KMS-11 (cell line): ENCODE data around the gene PRDM15.

Experiments used
- H2AFZ ChIP-seq: fragments of 200-600 bp; sonication (generic); 2 replicates; pipeline ENCODE4 v1.6.1; 2016; ENCODE audit warnings: antibody characterized with exemption, mixed run types, low read depth
- H3K27ac ChIP-seq: fragments of 200-600 bp; sonication (generic); 2 replicates; pipeline ENCODE4 v1.6.1; 2016; ENCODE audit warnings: mild to moderate bottlenecking, mixed run types
- H3K27me3 ChIP-seq: fragments of 200-600 bp; sonication (generic); 2 replicates; pipeline ENCODE4 v1.6.1; 2017; ENCODE audit warnings: mild to moderate bottlenecking, low read depth, mixed run types, moderate library complexity; ENCODE audit not compliant: insufficient read depth
- H3K36me3 ChIP-seq: fragments of 200-600 bp; sonication (generic); 2 replicates; pipeline ENCODE4 v1.6.1; 2017; ENCODE audit warnings: mild to moderate bottlenecking, mixed run types; ENCODE audit not compliant: insufficient read depth
- H3K4me1 ChIP-seq: fragments of 200-600 bp; sonication (generic); 2 replicates; pipeline ENCODE4 v1.6.1; 2016; ENCODE audit warnings: mild to moderate bottlenecking, low read depth, mixed run types; ENCODE audit not compliant: poor library complexity, severe bottlenecking
- H3K4me2 ChIP-seq: fragments of 200-600 bp; sonication (generic); 2 replicates; pipeline ENCODE4 v1.7.0; 2016; ENCODE audit warnings: mild to moderate bottlenecking, mixed run types
- H3K4me3 ChIP-seq: fragments of 200-600 bp; sonication (generic); IDR thresholded peaks from 2 replicates; pipeline ENCODE4 v1.6.1; 2017; ENCODE audit warnings: low read depth, low read length, mixed read lengths; ENCODE audit not compliant: insufficient read depth
- H3K79me2 ChIP-seq: fragments of 200-600 bp; sonication (generic); 2 replicates; pipeline ENCODE4 v1.6.1; 2016; ENCODE audit warnings: low read depth, mixed run types; ENCODE audit not compliant: insufficient read depth
- H3K9ac ChIP-seq: fragments of 200-600 bp; sonication (generic); 2 replicates; pipeline ENCODE4 v1.6.1; 2016; ENCODE audit warnings: mild to moderate bottlenecking, mixed run types
- H4K20me1 ChIP-seq: fragments of 200-600 bp; sonication (generic); 2 replicates; pipeline ENCODE4 v1.6.1; 2016; ENCODE audit warnings: mild to moderate bottlenecking, mixed run types; ENCODE audit not compliant: insufficient read depth
- TF ChIP-seq, protein P1 (sequence below): fragments of 200-600 bp; sonication (generic); conservative IDR thresholded peaks from 2 replicates; pipeline ENCODE4 v1.6.1; 2017; ENCODE audit warnings: low read depth, mild to moderate bottlenecking, antibody characterized with exemption, low read length, moderate library complexity, mixed read lengths

Gene PRDM15

DNA sequence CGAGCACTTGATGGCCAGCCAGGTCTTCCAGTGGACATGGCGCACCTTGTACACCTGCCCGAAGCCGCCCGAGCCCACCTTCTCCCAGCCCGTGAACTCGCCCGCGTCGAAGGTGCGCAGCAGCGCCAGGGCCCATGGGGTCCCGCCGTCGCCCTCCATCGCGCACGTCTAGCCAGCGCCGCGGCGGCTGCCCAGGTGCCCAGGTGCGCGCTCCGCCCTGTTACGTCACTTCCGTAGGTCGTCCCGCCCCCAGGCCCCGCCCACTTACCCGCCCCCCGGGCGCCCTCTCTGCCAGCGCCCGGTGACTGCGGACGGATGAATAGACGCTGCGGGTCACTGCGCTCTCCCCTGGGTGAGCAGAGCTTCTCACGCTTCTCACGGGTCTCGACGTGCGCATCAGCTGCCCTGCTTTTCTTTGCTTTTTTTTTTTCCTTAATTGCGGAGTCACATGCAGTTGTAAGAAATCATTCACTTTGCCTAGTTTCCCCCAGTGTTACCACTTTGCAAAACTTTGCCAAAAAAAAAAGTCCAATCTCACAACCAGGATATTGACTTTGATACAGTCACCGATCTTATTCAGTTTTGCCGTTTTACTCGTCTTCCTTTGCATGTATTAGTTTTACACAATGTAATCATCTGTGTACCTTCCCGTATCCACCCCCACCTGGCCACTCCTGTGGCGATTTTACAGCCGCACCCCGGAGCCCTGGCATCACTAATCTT is 112.1 kb downstream of the PRDM15 start, which contains the start of gene RIPK4:
TSS of gene RIPK4 (minus strand) at position 170 of the 723 bp plus-strand sequence. CDS start at position 159, 11 bp downstream.
- TF ChIP-seq, protein P1, sequence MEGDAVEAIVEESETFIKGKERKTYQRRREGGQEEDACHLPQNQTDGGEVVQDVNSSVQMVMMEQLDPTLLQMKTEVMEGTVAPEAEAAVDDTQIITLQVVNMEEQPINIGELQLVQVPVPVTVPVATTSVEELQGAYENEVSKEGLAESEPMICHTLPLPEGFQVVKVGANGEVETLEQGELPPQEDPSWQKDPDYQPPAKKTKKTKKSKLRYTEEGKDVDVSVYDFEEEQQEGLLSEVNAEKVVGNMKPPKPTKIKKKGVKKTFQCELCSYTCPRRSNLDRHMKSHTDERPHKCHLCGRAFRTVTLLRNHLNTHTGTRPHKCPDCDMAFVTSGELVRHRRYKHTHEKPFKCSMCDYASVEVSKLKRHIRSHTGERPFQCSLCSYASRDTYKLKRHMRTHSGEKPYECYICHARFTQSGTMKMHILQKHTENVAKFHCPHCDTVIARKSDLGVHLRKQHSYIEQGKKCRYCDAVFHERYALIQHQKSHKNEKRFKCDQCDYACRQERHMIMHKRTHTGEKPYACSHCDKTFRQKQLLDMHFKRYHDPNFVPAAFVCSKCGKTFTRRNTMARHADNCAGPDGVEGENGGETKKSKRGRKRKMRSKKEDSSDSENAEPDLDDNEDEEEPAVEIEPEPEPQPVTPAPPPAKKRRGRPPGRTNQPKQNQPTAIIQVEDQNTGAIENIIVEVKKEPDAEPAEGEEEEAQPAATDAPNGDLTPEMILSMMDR: no peak
- Histone ChIP-seq H3K9ac (no peak within 1 kb of the TSS), H3K79me2 (no peaks in the 10 kb centered on the region), H2AFZ (no peak within 1 kb of the TSS), H3K4me3 (no peak within 1 kb of the TSS), H3K36me3 (no peaks in the 10 kb centered on the region), H3K4me1 (no peaks in the 10 kb centered on the region), H3K27me3 (peaks cover 30% of the 10 kb centered on the region; the same call in 1 of the 2 replicates), H3K4me2 (no peak within 1 kb of the TSS), H4K20me1 (no peaks in the 10 kb centered on the region), H3K27ac (no peak within 1 kb of the TSS)

DNA sequence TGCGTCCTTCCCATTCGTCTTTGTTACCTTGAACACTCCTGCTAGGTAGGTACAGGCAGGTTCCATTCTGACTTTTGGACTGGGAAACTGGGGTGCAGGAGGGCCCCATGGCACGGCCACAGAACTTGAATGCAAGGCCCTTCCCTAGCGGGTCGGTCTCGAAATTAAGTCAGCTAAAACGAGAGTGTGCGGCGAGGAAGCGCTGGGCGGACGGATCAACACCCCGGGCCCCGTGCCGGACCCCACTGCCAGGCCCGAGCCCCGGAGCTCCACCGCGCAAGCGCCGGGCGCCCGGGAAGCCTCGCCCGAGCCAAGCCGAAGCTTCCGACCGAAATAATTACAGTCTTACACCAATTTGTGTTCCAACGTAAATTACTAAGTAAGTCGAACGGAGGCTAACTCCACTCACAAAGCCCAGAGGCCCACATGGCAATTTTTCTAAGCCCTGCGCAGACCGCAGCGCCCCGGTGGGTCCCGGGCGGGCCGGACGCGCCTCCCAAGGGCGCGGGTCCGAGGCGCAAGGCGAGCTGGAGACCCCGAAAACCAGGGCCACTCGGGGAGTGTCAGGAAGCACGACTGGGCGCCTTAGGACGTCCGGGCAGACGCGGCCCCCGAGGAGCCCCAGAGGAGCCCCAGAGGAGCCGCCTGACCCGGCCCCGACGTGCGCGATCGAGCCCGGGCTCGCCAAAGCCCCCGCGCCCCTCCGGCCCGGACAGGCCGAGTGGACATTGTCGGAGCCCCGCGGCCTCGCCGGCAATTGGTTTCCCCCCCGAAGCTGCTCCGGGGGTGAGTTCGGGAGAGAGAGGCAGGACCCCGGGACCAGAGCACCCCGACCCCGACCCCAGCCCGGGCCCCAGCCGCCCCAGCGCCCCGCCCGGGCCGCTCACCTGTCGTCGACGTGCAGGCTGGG is 112.9 kb downstream of the PRDM15 start:
- H3K4me1 ChIP-seq: no peaks in the 10 kb centered on the region
- H3K27ac ChIP-seq: no peak overlapping the region
- H3K36me3 ChIP-seq: no peaks in the 10 kb centered on the region
- no peaks in the 10 kb centered on the region for H3K79me2 ChIP-seq
- no peak overlapping the region for H2AFZ ChIP-seq
- H3K27me3 ChIP-seq: peaks cover 34% of the 10 kb centered on the region; the same call in 1 of the 2 replicates
- no peak overlapping the region for H3K4me2 ChIP-seq
- no peak overlapping the region for H3K9ac ChIP-seq
- no peak overlapping the region for H3K4me3 ChIP-seq
- TF ChIP-seq, protein P1: no peak
- H4K20me1 ChIP-seq: no peaks in the 10 kb centered on the region

DNA sequence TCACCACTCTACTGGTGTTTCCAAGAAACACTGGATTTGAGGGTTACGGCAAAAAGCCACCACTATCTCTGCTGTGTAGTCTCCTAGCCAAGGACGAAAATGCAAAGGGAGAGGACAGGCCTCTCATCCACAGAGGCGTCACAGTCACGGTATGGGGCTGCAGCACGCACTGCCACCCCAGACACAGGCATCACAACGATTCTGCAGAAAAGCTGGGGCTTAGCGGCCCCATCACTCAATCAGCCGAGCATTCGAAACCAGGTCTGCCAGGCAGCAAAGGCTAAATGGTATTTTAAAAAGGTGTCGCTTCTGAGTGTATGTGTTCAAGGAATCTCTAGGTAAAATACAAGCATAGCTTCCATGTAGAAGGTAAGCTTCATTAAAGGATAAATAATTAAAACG is 113.7 kb downstream of the PRDM15 start:
- no peak overlapping the region for H3K4me3 ChIP-seq
- H3K4me2 ChIP-seq: no peak overlapping the region
- H3K79me2 ChIP-seq: no peaks in the 10 kb centered on the region
- H3K27ac ChIP-seq: no peak overlapping the region
- peaks cover 36% of the 10 kb centered on the region; the same call in 1 of the 2 replicates for H3K27me3 ChIP-seq
- no peak overlapping the region for H2AFZ ChIP-seq
- H3K36me3 ChIP-seq: no peaks in the 10 kb centered on the region
- H3K9ac ChIP-seq: no peak overlapping the region
- H4K20me1 ChIP-seq: no peaks in the 10 kb centered on the region
- no peaks in the 10 kb centered on the region for H3K4me1 ChIP-seq
- TF ChIP-seq, protein P1: no peak

DNA sequence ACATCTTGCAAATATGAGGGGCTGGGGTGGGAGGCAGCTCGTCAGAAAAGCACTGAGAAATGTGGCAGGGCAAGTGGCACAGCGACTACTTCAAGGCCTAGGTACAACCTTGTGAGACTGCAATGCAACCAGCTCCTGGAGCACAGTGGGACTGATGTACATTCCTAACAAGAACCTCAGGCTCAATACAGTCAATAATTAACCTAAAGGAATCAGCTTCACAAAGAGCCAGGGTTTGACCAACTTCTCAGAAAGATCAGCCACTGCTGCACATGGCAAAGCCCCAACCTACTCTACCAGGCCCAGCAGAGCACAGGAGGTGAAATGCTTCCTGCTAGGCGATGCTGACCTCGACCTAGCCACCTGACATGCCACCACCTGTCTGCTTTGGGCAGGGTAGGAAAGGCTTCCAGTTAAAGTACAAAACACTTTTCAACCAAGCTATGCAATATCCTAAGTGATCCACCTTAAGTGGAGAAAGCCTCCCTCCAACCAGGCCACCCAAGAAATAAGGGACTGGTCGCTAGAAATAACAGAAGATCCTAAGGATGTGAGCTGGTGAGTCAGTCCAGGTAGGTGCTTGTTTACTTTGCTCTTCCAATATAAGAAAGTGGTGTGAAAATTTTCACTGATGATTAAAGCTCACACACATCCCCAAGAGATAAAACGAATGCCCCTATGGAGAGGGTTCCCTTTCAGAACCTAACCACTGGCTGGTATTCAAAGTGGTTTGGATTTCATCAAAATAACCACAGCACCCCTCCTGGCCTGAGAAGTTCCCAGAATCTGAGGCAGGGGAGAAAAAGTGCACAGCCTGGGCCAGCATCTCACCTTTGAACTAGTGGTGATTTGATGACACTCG is 114.4 kb downstream of the PRDM15 start:
- no peaks in the 10 kb centered on the region for H4K20me1 ChIP-seq
- H3K36me3 ChIP-seq: no peaks in the 10 kb centered on the region
- no peak overlapping the region for H3K9ac ChIP-seq
- no peak overlapping the region for H3K27ac ChIP-seq
- no peak overlapping the region for H2AFZ ChIP-seq
- peaks cover 36% of the 10 kb centered on the region; the same call in 1 of the 2 replicates for H3K27me3 ChIP-seq
- H3K4me2 ChIP-seq: no peak overlapping the region
- H3K4me1 ChIP-seq: no peaks in the 10 kb centered on the region
- H3K4me3 ChIP-seq: no peak overlapping the region
- TF ChIP-seq, protein P1: no peak
- H3K79me2 ChIP-seq: no peaks in the 10 kb centered on the region
